HG03159 (cell line): ENCODE data around the gene EFCAB6.

ENCODE experiments used
- ATAC-seq: cut with Tn5 transposase; IDR thresholded peaks from one replicate; pipeline ENCODE4 v1.9.1; 2021; ENCODE audit warnings: mild to moderate bottlenecking, moderate library complexity; ENCODE audit not compliant: unreplicated experiment

EFCAB6 gene

GRCh38 chr22:43488031-43488866 lies 323.9 kb downstream of the EFCAB6 start:
- ATAC-seq = no peak

- ATAC-seq = no peak
These were observed 324.6 kb downstream of the EFCAB6 start for GRCh38 chr22:43487311-43488030.

GRCh38 chr22:43485502-43486089 lies 326.5 kb downstream of the EFCAB6 start:
- ATAC-seq = no peak

- no peak for ATAC-seq
These were observed 327.9 kb downstream of the EFCAB6 start for GRCh38 chr22:43484227-43484626.

- no peak for ATAC-seq
These were observed 328.4 kb downstream of the EFCAB6 start for GRCh38 chr22:43483669-43484068.

GRCh38 chr22:43483266-43483665 lies 328.8 kb downstream of the EFCAB6 start:
- no peak for ATAC-seq

GRCh38 chr22:43482318-43482625 lies 329.8 kb downstream of the EFCAB6 start:
- ATAC-seq = no peak

- no peak for ATAC-seq
These were observed 330.4 kb downstream of the EFCAB6 start for GRCh38 chr22:43481568-43482317.

- no peak for ATAC-seq
These were observed 332.1 kb downstream of the EFCAB6 start for GRCh38 chr22:43479962-43480361.

- ATAC-seq = no peak
These were observed 332.7 kb downstream of the EFCAB6 start for GRCh38 chr22:43479301-43479950.
